T-helper 22 cell (primary cell): ENCODE data around the gene SLC6A13.
"Not testable (repeated sequence)": the region's sequence is repeated elsewhere in the genome, so short reads cannot be mapped to it uniquely, and the experiment has no call there.

ENCODE experiments used
- DNase-seq: peaks from one replicate; pipeline ENCODE4 v3.0.0-alpha.2; 2020; ENCODE audit warnings: low read depth

The SLC6A13 gene

GRCh38 chr12:264269-264668 lies 1.6 kb upstream of the SLC6A13 start:
- DNase-seq, result no peak

GRCh38 chr12:263574-263973 lies 938 bp upstream of the SLC6A13 start:
- DNase-seq, result no peak

- DNase-seq, result no peak
Measured at GRCh38 chr12:262113-262512, 523 bp downstream of the SLC6A13 start.

DNA sequence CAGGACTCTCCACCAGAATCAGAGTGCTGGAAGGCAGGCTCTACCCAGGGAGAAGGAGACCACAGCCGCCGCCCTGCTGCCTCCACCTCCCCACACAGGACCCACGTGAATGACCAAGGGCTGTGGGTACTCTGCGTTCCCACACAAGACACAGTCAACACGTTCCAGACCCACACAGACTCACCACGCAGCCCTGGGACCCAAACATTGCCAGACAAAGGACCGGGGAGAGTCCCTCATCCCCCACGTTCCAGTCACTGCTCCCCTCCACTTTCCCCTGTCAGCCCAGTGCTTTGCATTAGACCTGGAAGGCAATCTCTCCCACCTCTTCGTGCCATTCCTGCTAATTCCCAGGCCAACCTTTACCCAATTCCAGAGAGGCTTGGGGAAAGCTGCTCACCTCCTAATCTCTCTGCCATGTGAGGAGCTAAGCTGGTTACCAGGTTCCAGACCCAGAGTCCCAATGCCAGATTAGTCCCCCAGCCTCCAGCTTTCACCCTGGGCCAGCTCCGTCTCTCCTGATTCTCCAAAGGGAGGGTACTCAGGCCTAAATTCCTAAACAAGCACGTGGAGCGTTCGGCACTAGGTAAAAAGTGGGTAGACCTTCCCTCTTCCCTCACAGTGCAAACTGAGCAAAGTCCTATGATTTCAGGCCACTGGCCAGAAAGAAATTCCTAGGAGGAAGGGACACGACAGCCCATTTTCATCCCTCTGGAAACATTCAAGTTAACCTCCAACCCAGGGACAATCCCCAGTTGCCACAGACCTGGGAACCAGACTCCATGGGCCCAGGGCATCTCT lies 4.9 kb downstream of the SLC6A13 start:
- DNase-seq, result no peak

- DNase-seq, result no peak
Measured at GRCh38 chr12:256958-257357, 5.7 kb downstream of the SLC6A13 start.

DNA sequence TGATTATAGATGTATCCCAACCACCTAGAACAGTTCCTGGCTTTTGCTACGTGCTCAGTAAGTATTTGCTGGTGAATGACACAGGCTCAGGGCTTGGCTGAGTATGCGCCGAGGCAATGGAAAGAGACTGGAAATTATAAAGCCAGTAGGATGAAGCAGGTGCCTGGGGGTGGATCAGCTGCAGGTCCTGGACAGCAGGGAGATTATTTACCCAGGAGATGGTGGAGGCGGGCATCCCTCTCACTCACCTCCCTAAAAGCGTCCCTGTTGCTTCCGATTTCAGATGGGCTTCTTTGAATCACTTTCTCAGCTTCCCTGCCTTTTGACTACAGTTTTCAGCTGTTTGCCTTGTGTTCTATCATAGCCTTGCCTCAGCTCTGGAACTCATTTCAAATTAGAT lies 6.4 kb downstream of the SLC6A13 start:
- no peak for DNase-seq

DNA sequence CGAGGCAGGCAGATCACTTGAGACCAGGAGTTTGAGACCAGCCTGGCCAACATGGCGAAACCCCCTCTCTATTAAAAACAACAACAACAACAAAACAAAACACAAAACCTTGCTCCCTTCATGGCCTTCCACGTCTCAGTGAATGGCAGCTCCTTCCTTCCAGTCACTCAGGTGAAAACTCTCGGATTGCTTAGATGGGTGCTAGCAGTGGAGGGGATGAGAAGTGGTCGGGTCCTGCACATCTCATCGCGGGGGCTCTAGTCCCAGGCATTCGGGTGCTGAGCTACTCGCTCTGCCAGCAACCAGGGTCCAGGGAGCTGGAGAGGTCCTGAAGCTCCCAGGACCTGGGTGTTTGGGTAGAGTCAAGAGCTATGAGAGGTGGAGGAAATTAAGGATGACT lies 7.7 kb downstream of the SLC6A13 start:
- no peak for DNase-seq

- no peak for DNase-seq
Measured at GRCh38 chr12:254039-254438, 8.6 kb downstream of the SLC6A13 start.

DNA sequence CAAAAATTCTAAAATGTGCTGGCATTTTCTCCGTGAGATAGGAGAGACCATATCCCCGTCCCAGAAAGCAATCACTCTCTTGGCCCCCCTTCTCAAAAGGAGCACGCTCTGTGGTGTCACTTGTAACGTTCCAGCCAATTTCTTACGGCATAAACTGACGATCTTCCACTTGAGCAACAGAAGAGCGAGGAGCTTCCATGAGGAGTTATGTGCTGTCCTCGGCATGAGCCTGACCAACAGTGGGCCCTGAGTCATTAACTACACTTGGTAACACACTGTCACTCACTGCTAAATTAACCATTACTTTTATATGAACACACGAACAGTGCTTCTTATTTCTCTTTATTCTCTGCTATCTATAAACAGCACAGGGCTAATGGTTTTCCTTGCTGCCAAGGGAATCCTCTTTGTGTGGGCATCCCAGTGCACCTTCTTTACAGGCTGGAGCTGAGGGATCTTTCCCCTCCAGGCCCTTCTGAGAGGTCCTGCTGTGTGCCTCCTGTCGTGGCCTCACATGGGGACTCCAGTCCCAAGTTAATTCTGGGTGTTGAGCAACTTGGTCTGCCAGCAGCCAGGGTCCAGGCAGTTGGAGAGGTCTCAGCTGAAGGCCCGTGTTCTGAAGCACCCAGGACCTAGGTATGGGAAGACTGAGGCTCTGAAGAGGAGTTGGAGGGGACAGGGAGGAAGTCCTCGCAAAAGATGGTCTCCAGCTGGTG lies 9.4 kb downstream of the SLC6A13 start:
- no peak for DNase-seq

- DNase-seq, result no peak
Measured at GRCh38 chr12:252636-253035, 10.0 kb downstream of the SLC6A13 start.

- no peak for DNase-seq
Measured at GRCh38 chr12:247271-247670, 15.4 kb downstream of the SLC6A13 start.

DNA sequence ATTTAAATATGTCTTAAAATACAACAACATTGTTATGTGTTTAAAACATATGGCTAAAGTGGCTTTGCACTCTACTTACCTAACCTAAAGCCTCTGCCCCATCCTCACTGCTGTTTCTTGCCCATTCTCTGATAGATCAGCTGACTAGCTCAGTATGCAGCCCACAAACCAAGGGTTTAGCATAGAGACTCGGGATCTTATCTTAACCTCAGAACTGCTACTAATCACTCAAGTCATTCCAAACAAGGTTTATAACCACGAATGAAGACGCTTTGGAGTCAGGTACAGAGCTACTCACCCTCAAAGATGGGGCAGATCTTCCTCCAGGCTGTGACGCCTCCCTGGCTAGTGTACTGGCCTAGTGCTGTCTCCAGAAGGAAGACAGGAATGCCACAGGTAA lies 19.3 kb downstream of the SLC6A13 start:
- no peak for DNase-seq

DNA sequence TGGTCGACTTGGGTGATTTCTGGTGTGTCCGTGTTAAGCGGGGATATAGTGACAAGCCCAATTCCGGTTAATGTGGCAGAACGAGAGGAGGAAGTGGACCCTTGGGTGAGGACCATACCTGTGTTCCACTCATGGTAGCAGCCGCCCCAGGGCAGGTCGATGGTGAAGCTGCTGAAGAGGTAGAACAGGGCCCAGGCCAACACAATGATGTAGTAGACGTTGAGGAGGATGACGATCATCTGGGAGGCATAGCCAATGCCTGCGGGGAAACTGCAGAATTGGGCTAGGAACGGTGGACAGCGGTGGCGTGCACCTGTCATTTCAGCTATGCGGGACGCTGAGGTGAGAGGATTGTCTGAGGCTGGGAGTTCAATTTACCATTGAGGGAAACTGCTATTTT lies 20.1 kb downstream of the SLC6A13 start:
- no peak for DNase-seq

GRCh38 chr12:241266-241665 lies 21.4 kb downstream of the SLC6A13 start:
- DNase-seq, result no peak

GRCh38 chr12:240566-240965 lies 22.1 kb downstream of the SLC6A13 start:
- DNase-seq, result no peak

GRCh38 chr12:238736-239398 lies 23.8 kb downstream of the SLC6A13 start:
- no peak for DNase-seq

GRCh38 chr12:238116-238515 lies 24.5 kb downstream of the SLC6A13 start:
- DNase-seq, result no peak

GRCh38 chr12:237026-237815 lies 25.4 kb downstream of the SLC6A13 start:
- no peak for DNase-seq

GRCh38 chr12:236445-236844 lies 26.2 kb downstream of the SLC6A13 start:
- no peak for DNase-seq

GRCh38 chr12:235967-236366 lies 26.7 kb downstream of the SLC6A13 start:
- DNase-seq, result not testable (repeated sequence)

DNA sequence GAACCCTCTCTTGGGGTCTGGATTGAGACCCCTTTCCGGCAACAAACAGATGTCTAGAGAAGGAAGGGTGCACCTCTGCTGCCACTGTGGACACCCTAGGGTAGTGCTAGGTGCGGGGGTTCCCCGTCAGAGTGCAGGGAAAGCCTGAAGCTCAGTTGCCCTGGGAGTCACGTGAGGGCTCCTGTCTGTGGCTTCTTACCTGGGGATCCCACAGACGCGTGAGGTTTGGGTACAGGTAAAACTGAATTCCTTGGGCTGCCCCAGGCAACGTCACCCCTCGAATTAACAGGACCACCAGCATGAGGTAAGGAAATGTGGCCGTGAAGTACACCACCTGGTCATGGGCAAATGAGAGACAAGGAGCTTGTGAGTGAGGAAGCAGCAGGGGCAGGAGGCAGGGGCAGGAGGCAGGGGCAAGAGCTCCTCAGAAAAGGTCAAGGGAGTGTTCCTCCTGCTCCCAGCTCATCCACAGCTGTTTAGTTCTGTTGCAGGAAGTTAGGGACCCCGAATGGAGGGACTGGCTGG lies 27.7 kb downstream of the SLC6A13 start:
- no peak for DNase-seq

- DNase-seq, result no peak
Measured at GRCh38 chr12:234019-234418, 28.6 kb downstream of the SLC6A13 start.
